Activated T-cell treated with anti-CD3 and anti-CD28 coated beads for 24 hours (primary cell): Measurements from ENCODE around the gene ST6GAL1.
"Not testable (repeated sequence)": the region's sequence is repeated elsewhere in the genome, so short reads cannot be mapped to it uniquely, and the experiment has no call there.

Experiments used
- DNase-seq: peaks from one replicate; pipeline ENCODE4 v3.0.0-alpha.2; 2020; ENCODE audit warnings: low read depth

Gene ST6GAL1

DNA sequence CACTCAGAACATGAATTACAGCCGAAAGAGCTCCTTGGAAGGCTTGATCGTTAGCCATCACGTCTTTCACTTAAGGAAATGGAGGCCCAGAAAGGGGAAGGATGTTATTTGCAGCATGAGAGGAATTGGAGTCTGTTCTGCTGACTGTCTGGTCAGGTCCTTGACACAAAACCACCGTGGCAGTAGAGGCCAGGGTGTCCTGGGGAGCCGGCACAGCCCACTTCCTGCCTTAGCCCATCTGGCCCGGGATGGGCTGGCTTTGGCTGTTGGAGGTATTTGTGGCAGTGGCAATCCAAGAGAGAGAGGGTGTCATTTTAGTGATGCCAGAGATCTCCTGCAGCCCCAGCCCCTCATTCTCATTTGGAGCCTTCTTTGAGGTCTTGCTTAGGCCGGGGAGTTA is 37.4 kb downstream of the ST6GAL1 start:
- DNase-seq = no peak

- DNase-seq = no peak
These were observed 39.3 kb downstream of the ST6GAL1 start for GRCh38 chr3:186969607-186970006.

- not testable (repeated sequence) for DNase-seq
These were observed 40.8 kb downstream of the ST6GAL1 start for GRCh38 chr3:186971106-186971505.

- no peak for DNase-seq
These were observed 41.3 kb downstream of the ST6GAL1 start for GRCh38 chr3:186971578-186971977.

GRCh38 chr3:186973702-186974101 is 43.4 kb downstream of the ST6GAL1 start:
- DNase-seq = no peak

DNA sequence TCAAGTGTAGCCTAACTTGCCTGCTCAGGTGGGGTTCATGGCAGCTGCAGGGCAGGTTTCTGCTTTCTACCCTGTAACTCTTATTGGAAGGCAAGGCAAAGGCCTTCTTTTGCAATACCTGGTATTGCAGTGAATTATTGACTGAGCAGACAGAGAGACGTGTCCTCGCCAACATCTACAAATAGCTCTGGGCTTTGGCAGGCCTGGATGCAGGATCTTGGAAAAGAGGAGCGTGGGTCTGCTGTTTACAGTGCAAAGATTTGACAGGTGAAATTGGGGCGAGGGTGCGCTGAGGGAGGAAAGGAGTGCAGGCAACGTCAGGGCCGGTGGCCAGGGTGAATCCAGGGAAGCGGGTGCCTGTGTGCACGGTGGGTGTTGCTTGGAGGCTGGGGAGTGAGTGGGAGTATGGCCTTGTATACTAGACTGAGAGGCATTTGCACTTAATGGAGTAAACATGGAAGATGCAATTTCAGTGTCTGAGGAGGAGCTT is 44.5 kb downstream of the ST6GAL1 start:
- no peak for DNase-seq

DNA sequence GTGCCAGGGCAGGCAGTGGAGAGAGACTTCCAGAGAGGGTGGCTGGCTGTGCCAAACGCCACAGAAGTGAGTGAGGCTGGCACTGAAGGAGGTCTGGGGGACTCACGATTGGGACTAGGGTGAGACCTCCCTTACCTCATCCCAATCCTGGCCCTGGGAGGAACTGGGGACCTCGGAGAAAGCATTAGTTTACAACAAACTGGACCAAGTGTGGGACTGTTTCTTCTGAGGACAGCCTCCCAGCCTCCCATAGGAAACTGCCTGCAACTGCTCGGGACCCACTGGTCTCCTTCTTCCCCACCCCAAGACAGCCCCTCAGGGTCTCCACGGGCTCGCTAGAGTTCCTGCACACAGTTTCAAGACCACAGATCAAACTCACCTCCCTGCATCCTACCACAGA is 45.4 kb downstream of the ST6GAL1 start:
- DNase-seq = no peak

DNA sequence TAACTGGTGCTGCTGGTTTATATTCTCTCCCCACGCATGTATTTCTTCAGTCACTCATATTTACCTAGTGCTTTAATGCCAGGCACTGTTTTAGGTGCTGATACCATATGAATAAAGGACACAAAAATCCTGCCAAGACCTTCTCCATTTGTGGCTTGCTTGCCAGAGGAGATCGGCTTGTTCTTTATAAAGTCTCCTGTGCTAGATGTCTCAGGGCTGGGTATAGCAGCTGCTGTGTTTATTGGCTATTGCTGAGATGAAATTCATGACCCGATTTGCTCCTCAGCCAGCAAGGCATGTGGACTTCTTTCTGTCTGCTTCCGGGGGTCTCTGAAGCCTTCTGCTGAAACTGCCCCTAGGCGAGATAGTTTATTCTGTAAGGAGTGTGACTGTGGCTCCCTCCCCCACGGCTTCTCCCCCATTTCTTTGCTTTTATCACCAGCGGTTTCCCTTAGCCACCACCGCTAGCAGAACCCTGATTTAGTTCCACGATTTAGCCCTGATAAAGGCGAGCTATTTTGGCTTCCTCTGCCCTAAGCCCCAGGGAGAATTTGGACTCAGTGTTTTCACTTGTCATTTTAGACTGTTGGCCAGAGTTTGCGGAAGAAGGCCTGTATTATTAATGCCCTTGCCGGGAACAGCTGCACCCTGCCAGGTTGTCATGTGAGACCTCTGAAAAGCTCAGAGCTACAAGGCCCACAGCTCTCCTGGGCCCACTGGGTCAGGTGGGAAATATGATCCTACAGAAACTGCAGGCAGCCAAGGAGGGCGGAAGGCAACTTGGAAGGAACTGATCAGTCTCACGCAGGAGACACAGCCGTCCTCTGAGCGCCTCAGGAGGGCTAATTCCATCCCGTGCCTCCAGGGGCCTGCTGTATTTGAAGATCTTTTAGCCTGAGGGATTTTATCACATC is 46.8 kb downstream of the ST6GAL1 start:
- DNase-seq = no peak

- no peak for DNase-seq
These were observed 48.4 kb downstream of the ST6GAL1 start for GRCh38 chr3:186978712-186979111.

- no peak for DNase-seq
These were observed 49.5 kb downstream of the ST6GAL1 start for GRCh38 chr3:186979852-186980251.

DNA sequence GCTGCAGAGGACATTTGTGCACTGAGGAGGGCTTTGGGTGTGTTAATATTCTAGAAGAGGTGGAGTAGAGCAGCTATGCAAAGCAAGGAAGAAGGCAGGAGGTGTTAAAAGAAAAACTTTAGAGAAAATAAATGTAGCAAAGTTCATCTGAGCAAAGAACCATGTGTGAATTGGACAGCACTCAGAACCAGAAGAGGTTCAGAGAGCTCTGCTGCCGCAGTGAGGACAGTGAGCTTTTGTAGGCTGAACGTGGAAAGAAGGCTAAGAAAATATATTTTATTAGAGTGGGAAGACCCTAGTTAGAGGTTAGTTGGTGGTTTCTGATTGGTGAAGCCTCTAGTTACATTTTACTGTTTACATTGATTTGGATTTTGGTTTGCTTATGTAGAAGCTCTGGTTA is 50.7 kb downstream of the ST6GAL1 start:
- DNase-seq = no peak

- no peak for DNase-seq
These were observed 53.3 kb downstream of the ST6GAL1 start for GRCh38 chr3:186983659-186984058.

- DNase-seq = no peak
These were observed 53.7 kb downstream of the ST6GAL1 start for GRCh38 chr3:186984064-186984463.

DNA sequence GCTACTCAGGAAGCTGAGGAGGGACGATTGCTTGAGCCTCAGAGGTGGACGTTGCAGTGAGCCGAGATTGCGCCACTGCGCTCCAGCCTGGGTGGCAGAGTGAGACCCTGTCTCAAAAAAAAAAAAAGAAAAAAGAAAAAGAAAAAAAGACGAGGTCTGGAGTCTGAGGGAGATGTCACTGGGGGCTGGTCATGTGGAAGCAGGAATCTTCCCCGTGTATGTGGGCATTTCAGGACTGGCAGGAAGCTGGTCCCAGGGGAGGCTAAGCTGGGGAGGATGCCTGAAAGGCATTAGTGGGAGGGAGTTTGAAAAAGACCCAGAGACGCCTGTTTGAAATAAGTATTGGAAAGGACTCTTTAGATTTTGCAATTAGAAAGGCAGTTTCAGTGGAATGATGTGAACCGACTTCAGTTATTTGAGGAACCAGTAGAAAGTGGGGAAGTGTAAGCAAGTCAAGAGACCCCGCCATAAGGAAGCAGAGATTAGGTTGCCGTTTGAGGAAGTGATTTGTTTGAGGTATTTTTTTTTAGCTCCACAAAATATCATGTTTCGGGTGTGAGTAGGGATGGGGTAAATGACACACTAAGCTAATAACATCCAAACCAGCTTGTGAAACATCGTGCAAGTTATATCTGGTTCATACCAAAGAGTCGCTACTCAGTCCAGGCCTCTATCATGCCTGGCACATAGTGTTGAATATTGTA is 55.5 kb downstream of the ST6GAL1 start:
- no peak for DNase-seq

DNA sequence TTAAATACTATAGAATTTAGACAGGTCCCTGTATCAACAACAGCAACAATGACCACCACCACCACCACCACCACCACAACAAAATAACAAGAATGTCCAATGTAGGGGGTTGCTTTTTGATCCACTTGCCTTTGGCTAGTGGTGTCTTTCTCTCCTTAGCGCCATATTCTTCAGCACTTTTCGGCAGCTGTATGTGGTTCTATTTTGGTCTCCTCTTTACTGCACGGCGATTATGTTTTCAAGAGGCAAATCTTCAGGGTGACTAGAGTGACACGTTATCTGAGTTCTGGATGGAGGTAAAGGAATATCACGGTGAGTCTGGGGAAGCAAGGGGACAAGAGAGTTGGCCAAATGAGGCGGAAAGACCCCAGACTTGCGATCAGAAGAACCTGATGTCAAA is 56.1 kb downstream of the ST6GAL1 start:
- DNase-seq = no peak

DNA sequence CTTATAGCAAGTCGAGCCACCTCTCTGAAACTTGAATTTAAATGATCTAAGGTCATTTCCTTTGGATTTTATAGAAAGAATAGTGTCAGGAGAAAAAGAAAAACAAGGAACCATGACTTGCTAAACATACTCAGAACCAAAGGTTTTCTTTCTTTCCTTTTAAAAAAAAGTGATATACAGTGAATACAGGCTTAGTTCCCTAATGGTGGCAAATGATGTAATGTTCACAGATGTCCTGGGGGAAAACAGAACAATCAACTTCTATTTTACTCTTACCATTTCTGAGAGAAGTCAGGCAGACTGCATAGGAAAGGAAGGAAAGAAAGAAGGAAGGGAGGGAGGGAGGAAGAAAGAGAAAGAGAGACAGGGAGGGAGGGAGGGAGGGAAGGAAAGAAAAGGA is 56.5 kb downstream of the ST6GAL1 start:
- no peak for DNase-seq

DNA sequence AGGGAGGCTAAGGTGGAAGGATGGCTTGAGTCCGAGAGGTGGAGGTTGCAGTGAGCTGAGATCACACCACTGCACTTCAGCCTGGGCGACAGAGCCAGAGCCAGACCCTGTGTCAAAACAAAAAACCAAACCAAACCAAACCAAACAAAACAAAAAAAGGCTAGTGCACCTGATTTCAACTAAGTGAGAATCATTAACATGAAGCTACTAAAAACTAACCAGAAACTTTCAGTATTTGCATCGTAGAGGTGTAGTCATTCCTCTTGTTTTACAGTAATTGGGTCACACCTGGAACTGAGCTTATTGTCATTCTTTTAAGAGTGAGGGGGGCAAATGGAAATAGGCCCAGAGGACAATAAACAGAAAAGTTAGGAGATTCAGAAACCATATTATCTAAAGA is 58.5 kb downstream of the ST6GAL1 start:
- no peak for DNase-seq

DNA sequence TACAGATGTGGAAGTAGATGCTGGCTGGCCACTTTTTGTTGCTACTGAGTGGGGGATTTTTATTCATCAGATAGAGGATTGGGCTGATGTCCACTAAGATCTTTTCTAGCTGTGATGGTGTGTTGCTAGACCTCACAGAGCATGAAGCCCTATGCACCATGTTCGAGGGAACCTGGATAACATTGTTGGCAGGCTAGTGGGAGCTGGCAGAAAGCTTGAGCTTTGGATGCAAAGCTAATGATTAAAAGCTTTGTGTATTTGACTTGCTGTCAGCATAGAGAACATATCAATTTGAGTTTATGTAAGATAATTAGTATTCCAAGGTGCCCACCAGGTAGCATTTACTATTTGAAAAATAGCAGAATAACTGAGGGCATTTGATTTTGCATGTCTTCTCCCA is 59.1 kb downstream of the ST6GAL1 start:
- no peak for DNase-seq

DNA sequence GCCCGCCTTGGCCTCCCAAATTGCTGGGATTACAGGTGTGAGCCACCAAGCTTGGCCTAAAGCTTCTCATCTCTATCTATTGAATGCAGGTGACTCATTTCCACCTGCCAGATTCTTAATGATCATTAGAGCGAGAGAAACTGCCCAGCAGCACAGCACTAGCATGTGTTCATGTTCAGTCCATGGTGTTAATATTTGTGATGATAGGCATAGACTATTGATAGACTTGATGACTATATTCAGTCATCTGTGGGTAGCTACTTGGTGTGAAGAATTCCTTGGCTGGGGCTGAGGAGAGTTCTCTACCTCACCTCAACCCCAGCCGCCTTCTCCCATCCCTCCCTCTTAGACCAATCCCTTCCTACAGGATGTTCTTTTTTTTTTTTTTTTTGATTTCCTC is 60.0 kb downstream of the ST6GAL1 start:
- no peak for DNase-seq

GRCh38 chr3:186990878-186991308 is 60.6 kb downstream of the ST6GAL1 start:
- no peak for DNase-seq

DNA sequence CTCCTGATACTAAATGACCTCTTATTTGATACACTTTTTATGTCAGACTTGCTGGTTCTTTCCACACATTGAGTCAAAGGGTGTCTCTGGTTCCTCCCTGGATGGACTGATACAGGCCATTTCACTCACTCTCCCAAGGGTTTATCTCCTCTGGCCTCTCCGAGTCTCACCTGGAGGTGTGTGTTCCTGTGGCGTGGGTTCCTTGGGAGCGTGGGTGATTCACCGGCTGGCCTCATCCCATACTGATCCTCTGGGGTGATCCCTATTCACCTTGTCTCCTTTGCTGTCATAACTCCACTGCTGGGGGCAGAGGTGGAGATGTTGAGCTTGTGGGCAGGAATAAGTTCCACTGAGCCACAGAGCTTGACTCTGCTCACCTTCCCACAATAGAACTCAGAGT is 61.1 kb downstream of the ST6GAL1 start:
- DNase-seq = no peak

DNA sequence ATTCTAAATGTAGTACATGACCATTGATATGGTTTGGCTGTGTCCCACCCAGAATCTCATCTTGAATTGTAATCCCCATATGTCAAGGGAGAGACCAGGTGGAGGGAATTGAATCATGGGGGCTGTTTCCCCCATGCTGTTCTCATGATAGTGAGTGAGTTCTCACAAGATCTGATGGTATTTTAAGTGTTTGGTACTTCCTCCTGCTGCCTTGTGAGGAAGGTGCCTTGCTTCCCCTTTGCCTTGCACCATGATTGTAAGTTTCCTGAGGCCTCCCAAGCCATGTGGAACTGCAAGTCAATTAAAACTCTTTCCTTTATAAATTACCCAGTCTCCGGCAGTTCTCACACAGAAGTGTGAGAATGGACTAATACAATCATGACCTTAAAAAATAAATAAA is 61.8 kb downstream of the ST6GAL1 start:
- DNase-seq = not testable (repeated sequence)

- no peak for DNase-seq
These were observed 63.0 kb downstream of the ST6GAL1 start for GRCh38 chr3:186993210-186993782.
